ENCODE measurements around the gene TAF4. TPM values are rescaled to one million over a fixed set of nuclear protein-coding genes. Genes with fewer than 3 reads are reported as not detected.

Gene TAF4
- total RNA-seq, 1 donor from 2014 or later: 166 TPM

GRCh38 chr20:62049342-62050165, 16.1 kb downstream of the TAF4 start:
- intact Hi-C loops (cut with DNase I): no loop called here
- no peak for DNase-seq (ENCODE audit: low spot score in 2 of 2)
- TF ChIP-seq CTCF (IDR thresholded peaks at IDR 0.05): no peak

GRCh38 chr20:62048821-62049291, 16.8 kb downstream of the TAF4 start:
- Histone ChIP-seq H3K4me3 (no peak overlapping the region), H3K36me3 (no peaks in the 10 kb centered on the region), H3K4me1 (no peaks in the 10 kb centered on the region), H3K9me3 (no peaks in the 10 kb centered on the region), H3K27me3 (no peaks in the 10 kb centered on the region), H3K27ac (no peak overlapping the region)
- no peak for DNase-seq (ENCODE audit: low spot score in 2 of 2)
- intact Hi-C loops (cut with DNase I): no loop called here
- no peak for TF ChIP-seq CTCF (IDR thresholded peaks at IDR 0.05)

More at GRCh38 chr20:62049342-62050165, 16.1 kb downstream of the TAF4 start:
- no peaks in the 10 kb centered on the region for H3K4me1 ChIP-seq
- H3K27ac ChIP-seq: no peak overlapping the region
- no peaks in the 10 kb centered on the region for H3K36me3 ChIP-seq
- no peak overlapping the region for H3K4me3 ChIP-seq
- no peaks in the 10 kb centered on the region for H3K9me3 ChIP-seq
- no peaks in the 10 kb centered on the region for H3K27me3 ChIP-seq

GRCh38 chr20:62048346-62048761, 17.3 kb downstream of the TAF4 start:
- Histone ChIP-seq H3K27me3 (no peaks in the 10 kb centered on the region), H3K36me3 (no peaks in the 10 kb centered on the region), H3K27ac (no peak overlapping the region), H3K9me3 (no peaks in the 10 kb centered on the region), H3K4me1 (no peaks in the 10 kb centered on the region), H3K4me3 (no peak overlapping the region)
- no peak for TF ChIP-seq CTCF (IDR thresholded peaks at IDR 0.05)
- DNase-seq (ENCODE audit: low spot score in 2 of 2): no peak
- intact Hi-C loops (cut with DNase I): no loop called here

- TF ChIP-seq CTCF (IDR thresholded peaks at IDR 0.05): no peak
- no peaks in the 10 kb centered on the region for H3K9me3 ChIP-seq
- H3K4me3 ChIP-seq: no peak overlapping the region
- no peak overlapping the region for H3K27ac ChIP-seq
- DNase-seq (ENCODE audit: low spot score in 2 of 2): no peak
- no peaks in the 10 kb centered on the region for H3K4me1 ChIP-seq
- no peaks in the 10 kb centered on the region for H3K27me3 ChIP-seq
- intact Hi-C loops (cut with DNase I): no loop called here
- no peaks in the 10 kb centered on the region for H3K36me3 ChIP-seq
Measured at GRCh38 chr20:62047666-62048345, 17.9 kb downstream of the TAF4 start.

GRCh38 chr20:62046431-62046830, 19.2 kb downstream of the TAF4 start:
- Histone ChIP-seq H3K27ac (no peak overlapping the region), H3K9me3 (no peaks in the 10 kb centered on the region), H3K4me3 (no peak overlapping the region), H3K27me3 (no peaks in the 10 kb centered on the region), H3K4me1 (no peaks in the 10 kb centered on the region), H3K36me3 (no peaks in the 10 kb centered on the region)
- DNase-seq (ENCODE audit: low spot score in 2 of 2): no peak
- no peak for TF ChIP-seq CTCF (IDR thresholded peaks at IDR 0.05)
- intact Hi-C loops (cut with DNase I): no loop called here

All from ascending aorta (tissue), 2 donors.